Spleen (tissue), 7 donors: Measurements from ENCODE around the gene DLG2.

Experiments used
- POLR2A ChIP-seq, 3 donors: fragments of 450-650 bp; IDR thresholded peaks; one replicate each; pipeline ENCODE4 v1.5.1; 2017; ENCODE audit warnings: antibody characterized with exemption in 3 of 3, mild to moderate bottlenecking in 1 of 3
- POLR2AphosphoS5 ChIP-seq, 3 donors: sonication (generic); formaldehyde crosslinking; IDR thresholded peaks; one replicate each; pipeline ENCODE4 v1.5.1; 2017; ENCODE audit warnings: antibody characterized with exemption in 3 of 3
- TF ChIP-seq, protein P1 (sequence below), 11 experiments: fragments of 200-600 bp in 7 of 11; fragments of 450-650 bp in 4 of 11; sonication (generic) in 4 of 11; IDR thresholded peaks in 8 of 11; conservative IDR thresholded peaks in 3 of 11; 1 replicate in 7 of 11; 2 replicates in 4 of 11; pipeline versions ENCODE4 v1.4.0 to v1.8.0; 2016 to 2021; ENCODE audit warnings: antibody characterized with exemption in 11 of 11, inconsistent platforms in 4 of 11, mild to moderate bottlenecking in 1 of 11
- donor health status: DM: no; HTN: no; CAD: no; lungs with moderate emphysema.
- donor health status: DM: no; HTN: no; CAD: no.
- donor health status: DM: no; HTN: no; CAD: no.

DNA sequence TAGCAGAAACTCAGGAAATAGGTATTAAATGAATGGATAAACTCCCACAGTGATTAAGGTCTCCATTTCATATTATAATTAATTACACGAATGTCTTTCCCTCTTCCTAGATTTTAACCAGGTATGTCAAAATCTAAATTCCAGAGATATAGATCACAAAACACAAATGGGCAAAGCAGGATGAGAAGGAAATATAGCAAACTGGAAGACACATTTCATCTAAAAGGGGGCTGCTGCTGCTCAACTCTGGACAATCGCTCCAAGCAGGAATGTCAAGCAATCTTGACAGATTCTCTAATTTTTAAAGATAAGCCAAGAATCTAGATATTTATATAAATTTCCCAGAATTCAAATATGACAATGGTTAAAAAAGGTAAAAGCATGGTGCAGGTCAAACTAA lies 1786.8 kb downstream of the DLG2 start:
- TF ChIP-seq, protein P1, sequence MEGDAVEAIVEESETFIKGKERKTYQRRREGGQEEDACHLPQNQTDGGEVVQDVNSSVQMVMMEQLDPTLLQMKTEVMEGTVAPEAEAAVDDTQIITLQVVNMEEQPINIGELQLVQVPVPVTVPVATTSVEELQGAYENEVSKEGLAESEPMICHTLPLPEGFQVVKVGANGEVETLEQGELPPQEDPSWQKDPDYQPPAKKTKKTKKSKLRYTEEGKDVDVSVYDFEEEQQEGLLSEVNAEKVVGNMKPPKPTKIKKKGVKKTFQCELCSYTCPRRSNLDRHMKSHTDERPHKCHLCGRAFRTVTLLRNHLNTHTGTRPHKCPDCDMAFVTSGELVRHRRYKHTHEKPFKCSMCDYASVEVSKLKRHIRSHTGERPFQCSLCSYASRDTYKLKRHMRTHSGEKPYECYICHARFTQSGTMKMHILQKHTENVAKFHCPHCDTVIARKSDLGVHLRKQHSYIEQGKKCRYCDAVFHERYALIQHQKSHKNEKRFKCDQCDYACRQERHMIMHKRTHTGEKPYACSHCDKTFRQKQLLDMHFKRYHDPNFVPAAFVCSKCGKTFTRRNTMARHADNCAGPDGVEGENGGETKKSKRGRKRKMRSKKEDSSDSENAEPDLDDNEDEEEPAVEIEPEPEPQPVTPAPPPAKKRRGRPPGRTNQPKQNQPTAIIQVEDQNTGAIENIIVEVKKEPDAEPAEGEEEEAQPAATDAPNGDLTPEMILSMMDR (IDR thresholded peaks at IDR 0.05 in 8 of 11, conservative IDR thresholded peaks at IDR 0.05 in 3 of 11), result no peak
- TF ChIP-seq POLR2A (IDR thresholded peaks at IDR 0.05) (no peak), POLR2AphosphoS5 (IDR thresholded peaks at IDR 0.05) (no peak)
